ENCODE measurements around the gene NDUFA11. TPM values are rescaled to one million over a fixed set of nuclear protein-coding genes. Genes with fewer than 3 reads are reported as not detected.
A peak's percentile ranks its signal among the peaks of the same experiment; 100 is the strongest.

The NDUFA11 gene
- total and polyA plus RNA-seq, 9 donors: 168 to 312 (median 200) TPM

GRCh38 chr19:5947435-5947834, 43.8 kb upstream of the NDUFA11 start:
- WGBS (ENCODE audit: insufficient coverage): 49% methylated on average over 8 of the region's 13 CpGs

GRCh38 chr19:5943623-5944022, 40.0 kb upstream of the NDUFA11 start:
- Histone ChIP-seq H3K36me3 (ENCODE audit: control insufficient read depth, insufficient read depth, low read length) (peaks cover 41% of the 10 kb centered on the region), H3K9me3 (replicated peaks; ENCODE audit: control insufficient read depth, low read depth, low read length) (no peaks in the 10 kb centered on the region), H3K4me3 (ENCODE audit: low read length) (no peak overlapping the region), H3K27me3 (ENCODE audit: control insufficient read depth, insufficient read depth, low read length) (no peaks in the 10 kb centered on the region), H3K27ac (ENCODE audit: low read length) (peak overlapping the region; percentile 86), H3K4me1 (ENCODE audit: control insufficient read depth, insufficient read depth, low read length) (peaks cover 66% of the 10 kb centered on the region)
- DNase-seq: no peak
- 40% methylated on average over 8 of the region's 10 CpGs for WGBS (ENCODE audit: insufficient coverage)

More at GRCh38 chr19:5947435-5947834, 43.8 kb upstream of the NDUFA11 start:
- no peak overlapping the region for H3K4me3 ChIP-seq (ENCODE audit: low read length)
- DNase-seq: peak; percentile 81
- H3K27me3 ChIP-seq (ENCODE audit: control insufficient read depth, insufficient read depth, low read length): no peaks in the 10 kb centered on the region
- H3K4me1 ChIP-seq (ENCODE audit: control insufficient read depth, insufficient read depth, low read length): peaks cover 62% of the 10 kb centered on the region
- H3K27ac ChIP-seq (ENCODE audit: low read length): peak overlapping the region; percentile 55
- H3K9me3 ChIP-seq (replicated peaks; ENCODE audit: control insufficient read depth, low read depth, low read length): no peaks in the 10 kb centered on the region
- H3K36me3 ChIP-seq (ENCODE audit: control insufficient read depth, insufficient read depth, low read length): peaks cover 36% of the 10 kb centered on the region

GRCh38 chr19:5943045-5943444, 39.5 kb upstream of the NDUFA11 start:
- H3K27ac ChIP-seq (ENCODE audit: low read length): peak overlapping the region; percentile 86

GRCh38 chr19:5941673-5942072, 38.1 kb upstream of the NDUFA11 start:
- Histone ChIP-seq H3K36me3 (ENCODE audit: control insufficient read depth, insufficient read depth, low read length) (peaks cover 49% of the 10 kb centered on the region), H3K4me3 (ENCODE audit: low read length) (no peak overlapping the region), H3K4me1 (ENCODE audit: control insufficient read depth, insufficient read depth, low read length) (peaks cover 53% of the 10 kb centered on the region), H3K27me3 (ENCODE audit: control insufficient read depth, insufficient read depth, low read length) (no peaks in the 10 kb centered on the region), H3K27ac (ENCODE audit: low read length) (no peak overlapping the region), H3K9me3 (replicated peaks; ENCODE audit: control insufficient read depth, low read depth, low read length) (no peaks in the 10 kb centered on the region)
- no peak for DNase-seq
- 52% methylated on average over 8 of the region's 11 CpGs for WGBS (ENCODE audit: insufficient coverage)

More at GRCh38 chr19:5943045-5943444, 39.5 kb upstream of the NDUFA11 start:
- H3K27me3 ChIP-seq (ENCODE audit: control insufficient read depth, insufficient read depth, low read length): no peaks in the 10 kb centered on the region
- no peak overlapping the region for H3K4me3 ChIP-seq (ENCODE audit: low read length)
- DNase-seq: peak; percentile 89
- 31% methylated on average over 3 of the region's 10 CpGs for WGBS (ENCODE audit: insufficient coverage)
- no peaks in the 10 kb centered on the region for H3K9me3 ChIP-seq (replicated peaks; ENCODE audit: control insufficient read depth, low read depth, low read length)
- peaks cover 44% of the 10 kb centered on the region for H3K36me3 ChIP-seq (ENCODE audit: control insufficient read depth, insufficient read depth, low read length)
- H3K4me1 ChIP-seq (ENCODE audit: control insufficient read depth, insufficient read depth, low read length): peaks cover 63% of the 10 kb centered on the region

GRCh38 chr19:5940260-5941208, 36.9 kb upstream of the NDUFA11 start:
- DNase-seq: no peak
- 73% methylated on average over 15 of the region's 21 CpGs for WGBS (ENCODE audit: insufficient coverage)
- Histone ChIP-seq H3K4me3 (ENCODE audit: low read length) (no peak overlapping the region), H3K36me3 (ENCODE audit: control insufficient read depth, insufficient read depth, low read length) (peaks cover 50% of the 10 kb centered on the region), H3K9me3 (replicated peaks; ENCODE audit: control insufficient read depth, low read depth, low read length) (no peaks in the 10 kb centered on the region), H3K27ac (ENCODE audit: low read length) (no peak overlapping the region), H3K27me3 (ENCODE audit: control insufficient read depth, insufficient read depth, low read length) (no peaks in the 10 kb centered on the region), H3K4me1 (ENCODE audit: control insufficient read depth, insufficient read depth, low read length) (peaks cover 59% of the 10 kb centered on the region)

- DNase-seq: no peak
- H3K27ac ChIP-seq (ENCODE audit: low read length): no peak overlapping the region
- no peak overlapping the region for H3K4me3 ChIP-seq (ENCODE audit: low read length)
- peaks cover 65% of the 10 kb centered on the region for H3K4me1 ChIP-seq (ENCODE audit: control insufficient read depth, insufficient read depth, low read length)
- H3K27me3 ChIP-seq (ENCODE audit: control insufficient read depth, insufficient read depth, low read length): no peaks in the 10 kb centered on the region
- WGBS (ENCODE audit: insufficient coverage): 65% methylated on average over 3 of the region's 10 CpGs
- H3K9me3 ChIP-seq (replicated peaks; ENCODE audit: control insufficient read depth, low read depth, low read length): no peaks in the 10 kb centered on the region
- H3K36me3 ChIP-seq (ENCODE audit: control insufficient read depth, insufficient read depth, low read length): peaks cover 61% of the 10 kb centered on the region
Measured at GRCh38 chr19:5937550-5937949, 34.0 kb upstream of the NDUFA11 start.

GRCh38 chr19:5936292-5936592, 32.7 kb upstream of the NDUFA11 start:
- 82% methylated on average over 9 of the region's 9 CpGs for WGBS (ENCODE audit: insufficient coverage)
- Histone ChIP-seq H3K4me3 (ENCODE audit: low read length) (no peak overlapping the region), H3K9me3 (replicated peaks; ENCODE audit: control insufficient read depth, low read depth, low read length) (no peaks in the 10 kb centered on the region), H3K4me1 (ENCODE audit: control insufficient read depth, insufficient read depth, low read length) (peaks cover 55% of the 10 kb centered on the region), H3K27ac (ENCODE audit: low read length) (peak overlapping the region; percentile 69), H3K36me3 (ENCODE audit: control insufficient read depth, insufficient read depth, low read length) (peaks cover 70% of the 10 kb centered on the region), H3K27me3 (ENCODE audit: control insufficient read depth, insufficient read depth, low read length) (no peaks in the 10 kb centered on the region)
- DNase-seq: no peak

GRCh38 chr19:5935473-5936291, 32.1 kb upstream of the NDUFA11 start:
- Histone ChIP-seq H3K27me3 (ENCODE audit: control insufficient read depth, insufficient read depth, low read length) (no peaks in the 10 kb centered on the region), H3K36me3 (ENCODE audit: control insufficient read depth, insufficient read depth, low read length) (peaks cover 70% of the 10 kb centered on the region), H3K27ac (ENCODE audit: low read length) (peak overlapping the region; percentile 69), H3K4me1 (ENCODE audit: control insufficient read depth, insufficient read depth, low read length) (peaks cover 50% of the 10 kb centered on the region), H3K9me3 (replicated peaks; ENCODE audit: control insufficient read depth, low read depth, low read length) (no peaks in the 10 kb centered on the region), H3K4me3 (ENCODE audit: low read length) (no peak overlapping the region)
- WGBS (ENCODE audit: insufficient coverage): 38% methylated on average over 22 of the region's 25 CpGs
- no peak for DNase-seq

GRCh38 chr19:5934774-5935472, 31.3 kb upstream of the NDUFA11 start:
- peak; percentile 88 for DNase-seq
- Histone ChIP-seq H3K4me1 (ENCODE audit: control insufficient read depth, insufficient read depth, low read length) (peaks cover 50% of the 10 kb centered on the region), H3K36me3 (ENCODE audit: control insufficient read depth, insufficient read depth, low read length) (peaks cover 70% of the 10 kb centered on the region), H3K27ac (ENCODE audit: low read length) (peak overlapping the region; percentile 79), H3K27me3 (ENCODE audit: control insufficient read depth, insufficient read depth, low read length) (no peaks in the 10 kb centered on the region), H3K4me3 (ENCODE audit: low read length) (no peak overlapping the region), H3K9me3 (replicated peaks; ENCODE audit: control insufficient read depth, low read depth, low read length) (no peaks in the 10 kb centered on the region)
- WGBS (ENCODE audit: insufficient coverage): 7% methylated on average over 3 of the region's 16 CpGs

GRCh38 chr19:5934069-5934401, 30.4 kb upstream of the NDUFA11 start:
- Histone ChIP-seq H3K27ac (ENCODE audit: low read length) (peak overlapping the region; percentile 79), H3K4me1 (ENCODE audit: control insufficient read depth, insufficient read depth, low read length) (peaks cover 48% of the 10 kb centered on the region), H3K4me3 (ENCODE audit: low read length) (no peak overlapping the region), H3K27me3 (ENCODE audit: control insufficient read depth, insufficient read depth, low read length) (no peaks in the 10 kb centered on the region), H3K36me3 (ENCODE audit: control insufficient read depth, insufficient read depth, low read length) (peaks cover 71% of the 10 kb centered on the region), H3K9me3 (replicated peaks; ENCODE audit: control insufficient read depth, low read depth, low read length) (no peaks in the 10 kb centered on the region)
- no peak for DNase-seq
- 61% methylated on average over 4 of the region's 5 CpGs for WGBS (ENCODE audit: insufficient coverage)

Data from muscle of leg (tissue), 11 donors.